Thoracic aorta (tissue), 2 donors: ENCODE results near the gene TRPM3. TPM values are rescaled to one million over a fixed set of nuclear protein-coding genes. Genes with fewer than 3 reads are reported as not detected.

Experiments
- ATAC-seq: fragments of 150-250 bp; one replicate; pipeline ENCODE4 v1.8.0; 2017; ENCODE audit warnings: low read depth; ENCODE audit not compliant: insufficient number of reproducible peaks, low FRiP score
- DNase-seq: peaks from one replicate; pipeline ENCODE4 v3.0.0-alpha.2; 2020; ENCODE audit warnings: low spot score
- H3K27ac ChIP-seq, 2 donors: fragments of 200-600 bp; sonication (generic); 1 replicate in 1 of 2; 2 replicates in 1 of 2; pipeline ENCODE4 v1.5.1; 2016; ENCODE audit warnings: mild to moderate bottlenecking in 2 of 2, moderate library complexity in 2 of 2
- H3K27me3 ChIP-seq: fragments of 200-600 bp; sonication (generic); replicated peaks from 2 replicates; pipeline ENCODE4 v1.6.0; 2016; ENCODE audit warnings: mild to moderate bottlenecking; ENCODE audit not compliant: insufficient read depth
- H3K36me3 ChIP-seq: fragments of 200-600 bp; sonication (generic); one replicate; pipeline ENCODE4 v1.5.1; 2016
- H3K4me1 ChIP-seq, 2 donors: fragments of 200-600 bp; sonication (generic); 1 replicate in 1 of 2; 2 replicates in 1 of 2; pipeline versions ENCODE4 v1.5.1 to v1.6.0; 2016; ENCODE audit warnings: low read depth in 2 of 2, mild to moderate bottlenecking in 1 of 2; ENCODE audit not compliant: control insufficient read depth in 1 of 2
- H3K4me3 ChIP-seq: fragments of 200-600 bp; sonication (generic); 2 replicates; pipeline ENCODE4 v1.5.1; 2016; ENCODE audit warnings: mild to moderate bottlenecking
- H3K9me3 ChIP-seq: fragments of 200-600 bp; sonication (generic); 2 replicates; pipeline ENCODE4 v1.5.1; 2016
- total RNA-seq, 2 donors: library from RNA; depleted of rRNA; stranded (reverse); fragments of >200 nt; gene quantifications; one replicate each; pipeline versions ENCODE4 v1.1.0 to v1.2.3, GENCODE V29; 2016
- TF ChIP-seq, protein P1 (sequence below): fragments of 200-600 bp; sonication (generic); IDR thresholded peaks from one replicate; pipeline ENCODE4 v1.5.1; 2019; ENCODE audit warnings: antibody characterized with exemption

TRPM3 gene
- total RNA-seq, 2 donors from 2014 or later: 2.1 to 5.0 TPM

DNA sequence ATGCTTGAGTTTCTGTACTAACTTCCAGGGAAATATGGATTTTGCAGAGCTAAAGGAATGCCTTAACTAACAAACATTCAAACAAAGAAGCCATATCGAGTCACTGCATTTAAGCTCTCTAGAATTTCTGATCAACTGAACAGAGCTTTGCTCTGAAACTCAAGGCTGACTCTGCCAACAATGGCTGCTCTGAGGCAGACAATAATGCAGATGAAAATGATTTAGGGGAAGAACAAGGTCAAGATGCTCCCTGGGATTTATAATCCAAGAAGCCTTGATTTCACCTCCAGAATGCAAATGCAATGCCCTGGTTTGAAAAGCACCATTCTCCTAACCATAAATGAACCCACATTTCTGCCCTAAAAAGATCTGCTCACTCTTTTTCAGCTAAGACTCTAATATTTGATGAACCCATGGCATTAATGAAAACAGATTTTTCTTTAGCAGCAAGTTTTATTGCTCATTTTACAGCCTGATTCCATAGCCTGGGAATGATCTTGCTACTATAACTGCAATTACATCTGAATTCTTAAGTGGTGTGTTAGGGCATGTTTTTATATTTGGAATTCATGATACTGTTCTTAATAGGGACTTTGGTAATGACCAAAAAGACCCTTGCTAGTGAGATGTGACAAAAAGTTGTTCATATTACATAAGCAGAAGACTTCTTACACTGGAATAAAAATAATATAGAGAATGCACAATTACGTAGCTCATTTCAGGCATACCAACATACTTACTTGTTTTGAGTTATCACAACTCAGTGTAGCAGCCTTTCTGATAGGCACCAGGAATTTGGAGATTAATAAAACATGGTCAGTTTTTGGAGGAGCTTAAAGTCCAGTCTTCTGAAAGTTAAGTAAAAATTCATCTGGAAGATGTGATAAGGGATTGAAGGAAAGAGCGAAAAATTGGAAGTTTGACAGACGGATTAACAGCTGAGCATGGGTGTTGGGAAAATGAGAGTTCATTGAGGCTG is 169.4 kb downstream of the TRPM3 start:
- Histone ChIP-seq H3K36me3 (no peaks in the 10 kb centered on the region), H3K9me3 (no peaks in the 10 kb centered on the region), H3K27me3 (no peaks in the 10 kb centered on the region), H3K4me3 (no peak overlapping the region), H3K27ac (no peak overlapping the region), H3K4me1 (peaks cover 8 to 16% of the 10 kb centered on the region in 2 donors)
- TF ChIP-seq, protein P1, sequence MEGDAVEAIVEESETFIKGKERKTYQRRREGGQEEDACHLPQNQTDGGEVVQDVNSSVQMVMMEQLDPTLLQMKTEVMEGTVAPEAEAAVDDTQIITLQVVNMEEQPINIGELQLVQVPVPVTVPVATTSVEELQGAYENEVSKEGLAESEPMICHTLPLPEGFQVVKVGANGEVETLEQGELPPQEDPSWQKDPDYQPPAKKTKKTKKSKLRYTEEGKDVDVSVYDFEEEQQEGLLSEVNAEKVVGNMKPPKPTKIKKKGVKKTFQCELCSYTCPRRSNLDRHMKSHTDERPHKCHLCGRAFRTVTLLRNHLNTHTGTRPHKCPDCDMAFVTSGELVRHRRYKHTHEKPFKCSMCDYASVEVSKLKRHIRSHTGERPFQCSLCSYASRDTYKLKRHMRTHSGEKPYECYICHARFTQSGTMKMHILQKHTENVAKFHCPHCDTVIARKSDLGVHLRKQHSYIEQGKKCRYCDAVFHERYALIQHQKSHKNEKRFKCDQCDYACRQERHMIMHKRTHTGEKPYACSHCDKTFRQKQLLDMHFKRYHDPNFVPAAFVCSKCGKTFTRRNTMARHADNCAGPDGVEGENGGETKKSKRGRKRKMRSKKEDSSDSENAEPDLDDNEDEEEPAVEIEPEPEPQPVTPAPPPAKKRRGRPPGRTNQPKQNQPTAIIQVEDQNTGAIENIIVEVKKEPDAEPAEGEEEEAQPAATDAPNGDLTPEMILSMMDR: no peak
- no peak for DNase-seq
- no peak for ATAC-seq

DNA sequence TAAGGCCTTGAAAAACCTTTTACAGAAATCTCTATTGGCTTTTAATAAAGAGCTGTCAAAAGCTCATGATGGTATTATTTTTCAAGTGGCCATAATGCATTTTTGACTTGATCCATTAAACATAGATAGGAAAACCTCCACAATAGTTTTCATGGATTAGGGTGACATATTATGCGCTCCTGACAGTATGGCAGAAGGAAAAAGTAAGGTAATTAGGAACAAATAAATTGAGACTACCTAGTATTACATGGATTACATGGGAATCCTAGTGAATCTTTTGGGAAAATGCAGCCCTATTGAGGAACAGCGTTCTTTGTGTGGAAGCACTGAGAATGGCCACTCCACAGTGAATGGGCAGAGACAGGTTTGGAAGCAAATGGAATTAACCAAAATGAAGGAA is 171.2 kb downstream of the TRPM3 start:
- TF ChIP-seq, protein P1: no peak
- H3K27me3 ChIP-seq: no peaks in the 10 kb centered on the region
- H3K9me3 ChIP-seq: no peaks in the 10 kb centered on the region
- ATAC-seq (no peak), DNase-seq (no peak)
- H3K4me1 ChIP-seq: peaks cover 8 to 16% of the 10 kb centered on the region in 2 donors
- no peak overlapping the region for H3K4me3 ChIP-seq
- H3K36me3 ChIP-seq: no peaks in the 10 kb centered on the region
- H3K27ac ChIP-seq: no peak overlapping the region

DNA sequence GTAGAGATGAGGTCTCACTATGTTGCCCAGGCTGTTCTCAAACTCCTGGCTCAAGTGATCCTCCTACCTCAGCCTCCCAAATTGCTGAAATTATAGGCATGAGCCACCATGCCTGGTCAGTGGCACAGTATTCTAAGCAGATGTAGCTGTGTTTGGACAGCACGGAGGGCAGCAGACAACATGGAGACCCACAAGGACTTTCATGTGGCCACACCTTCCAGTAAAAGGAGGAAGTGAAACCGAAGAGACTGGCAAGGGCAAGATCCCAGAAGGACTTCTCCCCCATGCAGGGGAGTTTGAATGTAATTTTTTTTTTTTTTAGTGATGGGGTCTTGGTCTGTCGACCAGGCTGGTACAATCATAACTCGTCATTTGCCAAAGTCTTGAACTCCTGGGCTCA is 172.2 kb downstream of the TRPM3 start:
- no peaks in the 10 kb centered on the region for H3K9me3 ChIP-seq
- no peaks in the 10 kb centered on the region for H3K36me3 ChIP-seq
- no peak for ATAC-seq
- H3K27me3 ChIP-seq: no peaks in the 10 kb centered on the region
- TF ChIP-seq, protein P1: no peak
- H3K27ac ChIP-seq: no peak overlapping the region
- no peak for DNase-seq
- no peak overlapping the region for H3K4me3 ChIP-seq
- peaks cover 5 to 8% of the 10 kb centered on the region in 2 donors for H3K4me1 ChIP-seq

DNA sequence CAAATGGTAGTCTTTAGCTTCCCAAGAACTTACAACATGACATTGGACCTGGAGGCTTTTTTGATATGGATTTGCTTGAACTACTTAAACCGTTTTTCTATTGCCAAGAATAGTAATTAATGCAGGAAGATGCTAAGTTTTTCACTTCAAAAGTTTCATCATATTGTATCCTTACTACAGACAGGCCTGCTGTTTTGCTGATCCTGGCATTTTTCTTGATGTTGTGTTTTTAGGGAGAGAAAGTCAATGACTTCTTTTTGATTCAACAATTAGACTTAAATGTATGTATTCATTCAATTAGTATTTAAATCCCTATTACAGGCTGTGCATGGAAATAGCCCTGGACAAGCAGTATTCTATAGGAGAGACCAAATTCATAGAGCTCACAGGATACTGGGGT is 172.7 kb downstream of the TRPM3 start:
- H3K9me3 ChIP-seq: no peaks in the 10 kb centered on the region
- no peak for ATAC-seq

DNA sequence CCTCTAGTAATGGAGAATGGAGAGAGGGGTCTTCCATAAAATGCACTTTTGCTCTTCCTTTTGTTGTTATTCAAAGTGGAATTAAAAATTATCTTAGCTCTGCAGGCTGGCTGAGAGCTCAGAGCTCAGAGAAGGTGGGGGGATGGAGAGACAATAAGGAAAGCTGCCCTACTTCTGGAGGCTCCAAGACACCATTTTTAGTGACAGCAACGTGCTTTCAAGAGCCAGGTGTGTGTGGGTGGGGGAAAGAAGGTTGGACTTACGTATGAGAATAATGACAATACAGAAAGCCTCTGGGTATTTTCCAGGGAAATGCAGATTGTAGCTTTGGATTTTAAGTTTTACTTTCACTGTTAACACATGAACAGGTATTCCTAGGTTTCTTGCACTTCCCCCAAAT is 173.9 kb downstream of the TRPM3 start:
- no peak overlapping the region for H3K27ac ChIP-seq
- TF ChIP-seq, protein P1: no peak
- H3K4me3 ChIP-seq: no peak overlapping the region

More for the DNA sequence above, 172.7 kb downstream of the TRPM3 start:
- TF ChIP-seq, protein P1: no peak
- Histone ChIP-seq H3K27me3 (no peaks in the 10 kb centered on the region), H3K4me3 (no peak overlapping the region), H3K4me1 (peaks cover 3 to 4% of the 10 kb centered on the region in 2 donors), H3K27ac (no peak overlapping the region), H3K36me3 (no peaks in the 10 kb centered on the region)
- DNase-seq: no peak

More for the DNA sequence above, 173.9 kb downstream of the TRPM3 start:
- no peaks in the 10 kb centered on the region for H3K9me3 ChIP-seq
- H3K4me1 ChIP-seq: no peaks in the 10 kb centered on the region
- no peaks in the 10 kb centered on the region for H3K36me3 ChIP-seq
- ATAC-seq (no peak), DNase-seq (no peak)
- H3K27me3 ChIP-seq: no peaks in the 10 kb centered on the region
